ENCODE results near the gene ZNF287. TPM values are rescaled to one million over a fixed set of nuclear protein-coding genes. Genes with fewer than 3 reads are reported as not detected.

Gene ZNF287
- total RNA-seq (2022; extraction: Qiagen RNA extraction) = 10.4 to 16.9 TPM (median 13.7 TPM) in 5 replicates

DNA sequence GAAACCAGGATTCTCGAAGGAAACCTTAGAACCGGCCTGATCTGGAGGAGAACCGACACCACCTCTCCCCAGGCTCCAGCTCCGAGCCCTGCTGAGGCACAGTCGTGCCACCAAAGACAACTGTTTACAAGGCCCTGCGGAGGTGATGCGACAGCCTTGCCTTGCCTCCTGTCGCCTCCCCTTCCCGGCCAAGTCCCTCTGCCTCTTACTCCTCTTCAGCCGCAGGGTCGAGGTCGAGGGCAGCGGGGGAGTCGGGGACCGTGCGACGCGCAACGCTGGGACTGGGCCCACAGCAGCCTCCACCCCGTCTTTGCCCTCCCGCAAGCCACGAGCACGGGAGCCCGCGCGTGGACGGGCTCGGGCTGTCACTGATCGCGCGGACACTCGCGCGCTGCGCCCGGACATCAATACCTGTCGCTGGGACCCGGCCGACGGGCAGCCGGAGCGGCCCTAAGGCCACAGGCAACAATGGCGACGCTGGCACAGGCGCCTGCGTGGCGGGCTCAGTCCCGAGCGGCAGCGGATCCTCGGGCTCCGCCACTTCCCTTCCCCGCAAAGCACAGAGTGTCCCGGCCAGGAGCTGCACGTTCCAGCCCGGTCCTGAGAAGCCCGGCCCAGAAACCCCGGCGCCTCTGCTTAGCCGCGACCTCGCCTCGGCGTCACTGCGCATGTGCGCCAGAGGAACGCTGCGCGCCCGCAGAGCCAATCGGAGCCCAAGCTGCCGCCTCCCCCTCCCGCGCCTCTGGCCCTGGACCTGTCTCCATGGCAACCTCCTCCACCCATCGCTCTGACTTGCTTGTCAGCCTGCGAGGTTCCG is at the start of gene ZNF287:
Gene ZNF287, minus strand, starts transcription at position 664 of the 817 bp plus-strand sequence. CDS start 1,473 bp downstream, outside the sequence.

Other genes starting within 250 kb of the ZNF287 start
- gene CENPV, start 215.7 kb downstream of the ZNF287 start, total RNA-seq (2022; extraction: Qiagen RNA extraction) = 128 to 175 TPM (median 165 TPM) in 5 replicates
- 2,206 to 2,663 TPM (median 2,279 TPM) in 5 replicates for gene UBB, start 188.1 kb downstream of the ZNF287 start, total RNA-seq (2022; extraction: Qiagen RNA extraction)
- gene TRPV2, start 153.6 kb downstream of the ZNF287 start, total RNA-seq (2022; extraction: Qiagen RNA extraction) = 0.39 to 1.0 TPM (median 0.61 TPM) in 5 replicates
- gene LRRC75A, start 77.0 kb downstream of the ZNF287 start, total RNA-seq (2022; extraction: Qiagen RNA extraction) = 0.92 to 1.3 TPM (median 1.0 TPM) in 5 replicates
- gene ZNF624, start 84.6 kb upstream of the ZNF287 start, total RNA-seq (2022; extraction: Qiagen RNA extraction) = 1.1 to 3.9 TPM (median 2.4 TPM) in 5 replicates
- 0.98 to 1.8 TPM (median 1.6 TPM) in 5 replicates for gene CCDC144A, start 121.0 kb upstream of the ZNF287 start, total RNA-seq (2022; extraction: Qiagen RNA extraction)